NK-92 (cell line): ENCODE measurements around the gene BTN2A1.
"Not testable (repeated sequence)": the region's sequence is repeated elsewhere in the genome, so short reads cannot be mapped to it uniquely, and the experiment has no call there.

ENCODE experiments used
- DNase-seq: peaks from one replicate; lab custom pipeline; 2025; ENCODE audit not compliant: unreplicated experiment; lab: John Stamatoyannopoulos, UW

The BTN2A1 gene

GRCh38 chr6:26457806-26458688 is at the start of gene BTN2A1:
Gene BTN2A1, plus strand, starts transcription at chr6:26457955. Its CDS starts 682 bp downstream, at chr6:26458637.
- no peak for DNase-seq

DNA sequence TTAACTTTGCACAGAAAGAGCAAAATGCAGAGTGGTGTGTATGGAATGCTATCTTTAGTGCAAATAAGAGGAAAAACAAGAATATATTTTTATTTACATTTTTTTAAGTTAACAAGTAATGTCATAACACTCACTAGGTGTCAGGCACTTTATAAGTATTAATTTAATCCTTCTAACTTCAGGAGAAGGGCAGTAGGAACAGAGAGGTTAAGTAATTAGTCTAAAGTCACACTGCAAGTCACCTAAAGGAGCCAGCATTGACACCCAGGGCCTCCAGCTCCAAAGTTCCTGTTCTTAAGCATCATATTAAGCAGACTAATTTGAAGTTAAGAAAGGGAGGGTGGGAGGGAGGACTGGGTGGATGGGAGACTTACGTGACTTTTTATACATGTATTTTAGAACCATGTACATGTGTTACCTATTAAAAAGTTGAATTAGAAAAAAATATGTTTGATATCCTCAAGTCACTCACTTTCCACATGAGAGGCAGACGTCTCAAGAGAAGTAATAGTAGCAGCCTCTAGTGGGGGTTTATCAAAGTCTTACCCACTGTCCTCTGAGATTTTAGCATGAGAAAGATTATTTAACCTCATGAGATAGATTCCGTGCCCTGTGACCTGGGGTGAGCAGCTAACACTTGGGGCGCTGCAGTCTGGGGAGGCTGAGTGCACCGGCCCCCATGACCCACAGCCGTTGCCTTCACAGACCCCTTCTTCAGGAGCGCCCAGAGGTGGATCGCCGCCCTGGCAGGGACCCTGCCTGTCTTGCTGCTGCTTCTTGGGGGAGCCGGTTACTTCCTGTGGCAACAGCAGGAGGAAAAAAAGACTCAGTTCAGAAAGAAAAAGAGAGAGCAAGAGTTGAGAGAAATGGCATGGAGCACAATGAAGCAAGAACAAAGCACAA is 48.7 kb upstream of the BTN2A1 start:
- DNase-seq = no peak

DNA sequence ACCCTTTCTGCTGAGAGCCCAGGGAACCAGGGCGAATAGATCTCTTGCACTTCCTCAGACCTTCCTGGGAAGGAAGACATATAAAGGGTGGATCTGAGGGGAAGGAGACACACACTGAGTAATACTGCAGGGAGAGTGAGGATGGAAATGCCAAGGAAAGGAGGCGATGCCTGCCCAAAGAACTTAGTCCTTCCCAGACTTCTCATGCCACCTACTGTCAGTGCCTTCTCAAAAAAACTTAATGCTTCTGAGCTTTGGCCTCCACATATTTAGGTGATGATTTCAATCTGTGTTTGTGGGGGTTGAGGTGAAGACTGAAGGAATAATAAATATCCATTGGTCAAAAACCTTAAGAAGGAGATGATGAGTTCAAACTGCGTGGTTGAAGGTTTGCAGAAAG is 46.0 kb upstream of the BTN2A1 start:
- no peak for DNase-seq

GRCh38 chr6:26412228-26412627 is 45.5 kb upstream of the BTN2A1 start:
- DNase-seq = no peak

- DNase-seq = no peak
Measured at GRCh38 chr6:26412954-26413353, 44.8 kb upstream of the BTN2A1 start.

DNA sequence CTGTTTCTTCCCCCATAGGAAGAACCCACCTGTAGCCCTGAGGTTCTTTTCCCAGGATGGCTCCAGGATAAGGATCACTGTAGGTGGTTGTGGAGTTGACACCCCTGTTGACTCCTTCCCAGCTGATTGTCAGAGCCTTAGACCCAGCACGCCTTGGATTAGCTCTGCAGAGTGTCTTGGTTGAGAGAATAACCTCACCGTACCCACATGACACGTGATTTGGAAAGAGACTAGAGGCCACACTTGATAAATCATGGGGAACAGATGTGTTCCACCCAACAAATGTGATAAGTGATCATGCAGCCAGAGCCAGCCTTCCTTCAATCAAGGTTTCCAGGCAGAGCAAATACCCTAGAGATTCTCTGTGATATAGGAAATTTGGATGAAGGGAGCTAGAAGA is 43.5 kb upstream of the BTN2A1 start:
- DNase-seq = no peak

GRCh38 chr6:26415036-26415614 is 42.6 kb upstream of the BTN2A1 start:
- no peak for DNase-seq

DNA sequence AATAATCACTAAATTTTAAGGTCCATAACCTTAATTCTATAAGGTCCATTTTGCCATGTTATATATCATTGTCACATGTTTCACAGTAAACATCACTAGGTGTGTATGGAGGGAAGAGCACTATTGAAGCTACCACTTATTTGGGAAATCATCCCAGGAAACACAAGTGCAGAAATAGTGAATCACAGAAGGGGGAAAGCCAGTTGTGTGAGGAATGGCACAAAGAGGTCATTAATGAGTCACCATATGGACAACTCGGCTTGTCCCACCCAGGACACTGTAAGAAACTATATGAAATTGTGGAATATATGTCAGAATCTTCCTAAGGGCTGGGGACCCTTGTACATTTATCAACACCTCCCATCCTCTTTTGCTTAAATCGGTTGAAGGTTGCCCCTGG is 42.0 kb upstream of the BTN2A1 start:
- DNase-seq = no peak

GRCh38 chr6:26416288-26416687 is 41.5 kb upstream of the BTN2A1 start:
- no peak for DNase-seq

GRCh38 chr6:26418077-26418476 is 39.7 kb upstream of the BTN2A1 start:
- DNase-seq = not testable (repeated sequence)

- DNase-seq = not testable (repeated sequence)
Measured at GRCh38 chr6:26418795-26419194, 39.0 kb upstream of the BTN2A1 start.

- no peak for DNase-seq
Measured at GRCh38 chr6:26420688-26421171, 37.0 kb upstream of the BTN2A1 start.

DNA sequence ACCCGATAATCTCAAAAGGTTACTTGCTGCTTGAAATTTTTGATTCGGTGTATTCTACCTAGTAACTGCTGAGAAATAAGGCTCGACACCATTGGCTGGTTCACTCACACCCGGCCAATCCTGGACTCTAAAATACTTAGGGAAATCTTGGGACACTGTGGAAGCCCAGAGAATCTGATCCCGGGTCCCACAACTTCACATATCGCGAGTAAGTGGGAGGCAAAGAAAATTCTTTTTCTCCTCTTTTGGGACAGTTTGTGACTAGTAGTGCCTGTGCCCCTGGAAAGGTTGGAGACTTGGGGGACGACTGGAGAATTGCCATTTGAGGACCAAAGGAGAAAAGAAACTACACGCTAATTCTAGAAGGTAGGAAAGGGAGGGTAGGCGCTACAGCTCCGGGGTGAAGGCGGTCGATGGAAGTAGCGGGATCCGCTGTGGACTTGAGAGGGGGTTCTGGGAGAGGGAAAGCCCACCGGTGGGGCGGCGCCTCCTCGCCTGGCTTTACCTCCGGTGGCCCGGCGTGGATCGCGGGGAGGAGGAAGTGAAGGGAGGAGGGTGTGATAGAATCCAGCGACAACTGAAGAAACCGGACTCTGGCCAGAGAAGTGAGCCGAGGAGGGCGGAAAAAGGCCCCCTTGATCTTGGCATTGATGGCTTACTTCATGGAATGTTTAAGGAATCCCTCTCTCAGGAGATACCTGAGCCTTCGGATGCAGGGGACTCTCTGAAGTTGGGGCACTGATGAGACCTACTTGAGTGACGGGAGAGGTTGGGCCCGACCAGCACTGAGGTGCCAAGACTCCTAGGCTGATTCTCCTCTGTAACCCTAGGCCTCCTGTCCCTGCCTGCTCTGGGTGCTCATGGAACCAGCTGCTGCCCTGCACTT is 36.3 kb upstream of the BTN2A1 start:
- no peak for DNase-seq

GRCh38 chr6:26422329-26422728 is 35.4 kb upstream of the BTN2A1 start:
- no peak for DNase-seq

GRCh38 chr6:26426691-26427450 is 30.9 kb upstream of the BTN2A1 start:
- DNase-seq = no peak

- no peak for DNase-seq
Measured at GRCh38 chr6:26427451-26427809, 30.3 kb upstream of the BTN2A1 start.

- no peak for DNase-seq
Measured at GRCh38 chr6:26428206-26428605, 29.5 kb upstream of the BTN2A1 start.

DNA sequence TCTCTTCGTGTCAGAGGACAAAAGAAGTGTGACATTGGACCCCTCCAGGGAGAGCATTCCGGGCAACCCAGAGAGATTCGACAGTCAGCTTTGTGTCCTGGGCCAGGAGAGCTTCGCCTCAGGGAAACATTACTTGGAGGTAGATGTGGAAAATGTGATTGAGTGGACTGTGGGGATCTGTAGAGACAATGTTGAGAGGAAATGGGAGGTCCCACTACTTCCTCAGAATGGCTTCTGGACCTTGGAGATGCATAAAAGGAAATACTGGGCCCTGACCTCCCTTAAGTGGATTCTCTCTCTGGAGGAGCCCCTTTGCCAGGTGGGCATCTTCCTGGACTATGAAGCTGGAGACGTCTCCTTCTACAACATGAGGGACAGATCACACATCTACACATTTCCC is 27.0 kb upstream of the BTN2A1 start:
- no peak for DNase-seq

DNA sequence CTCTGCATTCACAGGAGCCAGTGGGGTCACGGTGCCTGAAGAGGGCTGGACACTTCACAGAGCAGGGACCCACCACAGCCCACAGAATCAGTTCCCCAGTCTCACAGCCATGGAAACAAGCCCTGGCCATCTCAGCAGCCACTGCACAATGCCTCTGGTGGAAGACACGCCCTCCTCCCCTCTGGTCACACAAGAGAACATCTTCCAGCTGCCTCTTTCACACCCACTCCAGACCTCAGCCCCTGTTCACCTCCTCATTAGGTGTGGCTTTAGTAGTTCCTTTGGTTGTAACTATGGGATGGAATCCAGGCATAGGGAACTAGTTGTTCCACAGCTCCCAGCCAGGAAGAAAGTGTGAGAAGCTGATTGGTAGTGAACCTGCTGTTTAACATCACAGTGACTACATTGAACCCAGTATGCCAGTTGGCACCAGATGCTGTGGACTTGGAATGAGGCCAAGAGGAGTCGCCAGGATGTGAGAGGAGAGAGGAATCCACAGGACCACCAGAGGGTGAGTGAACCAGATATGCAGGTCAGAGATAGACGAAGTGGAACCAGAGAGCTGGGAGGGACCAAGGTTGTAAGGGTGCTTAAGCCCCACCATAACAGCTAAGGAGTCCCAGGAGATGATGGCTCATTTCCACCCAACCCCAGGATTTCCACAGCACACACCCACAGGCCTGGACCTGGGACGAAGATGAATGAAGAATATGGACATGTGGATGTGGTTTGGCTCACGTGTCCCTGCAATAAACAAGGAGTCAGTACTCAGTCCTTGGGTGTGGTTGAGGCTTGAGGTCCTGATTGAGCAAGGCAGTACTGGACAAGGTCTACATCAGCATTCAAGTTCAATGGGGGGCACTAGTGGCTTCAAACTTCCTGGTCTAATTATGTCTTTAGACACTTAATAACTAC is 26.2 kb upstream of the BTN2A1 start:
- DNase-seq = no peak
